ENCODE data around the gene FBLN1.
A peak's percentile ranks its signal among the peaks of the same experiment; 100 is the strongest.
"Not testable (repeated sequence)": the region's sequence is repeated elsewhere in the genome, so short reads cannot be mapped to it uniquely, and the experiment has no call there.

Gene FBLN1

DNA sequence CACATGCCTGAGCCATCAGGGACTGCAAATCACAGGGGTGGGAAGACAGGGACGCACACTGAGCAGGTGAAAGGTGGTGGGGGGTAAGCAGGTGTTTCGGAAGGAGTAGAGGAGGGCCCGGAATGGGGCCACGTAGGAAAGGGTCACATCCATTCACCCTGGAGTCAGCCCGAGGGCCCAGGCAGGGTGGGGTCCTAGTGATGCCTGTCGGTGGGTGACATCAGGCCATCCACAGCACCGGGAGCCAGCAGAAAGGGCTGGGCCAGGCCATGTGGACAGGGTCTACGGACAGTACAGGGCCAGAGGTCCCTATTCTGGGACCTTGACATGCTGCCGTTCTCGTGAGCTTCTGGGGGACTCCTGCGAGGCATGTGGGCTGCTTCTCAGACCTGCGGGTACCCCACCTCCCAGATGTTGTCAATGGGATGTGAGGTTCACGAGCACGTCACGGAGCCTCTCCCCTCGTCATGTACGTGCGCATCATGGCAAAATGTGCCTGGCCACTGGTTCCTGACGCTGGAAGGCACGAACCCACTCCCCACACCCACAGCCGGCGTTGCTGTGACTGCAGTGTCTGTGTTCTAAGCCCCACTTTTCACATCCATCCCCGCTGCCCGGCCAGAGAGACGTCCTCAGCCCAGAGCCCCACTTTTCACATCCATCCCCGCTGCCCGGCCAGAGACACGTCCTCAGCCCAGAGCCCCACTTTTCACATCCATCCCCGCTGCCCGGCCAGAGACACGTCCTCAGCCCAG is 84.1 kb downstream of the FBLN1 start:
- DNase-seq, result no peak

DNA sequence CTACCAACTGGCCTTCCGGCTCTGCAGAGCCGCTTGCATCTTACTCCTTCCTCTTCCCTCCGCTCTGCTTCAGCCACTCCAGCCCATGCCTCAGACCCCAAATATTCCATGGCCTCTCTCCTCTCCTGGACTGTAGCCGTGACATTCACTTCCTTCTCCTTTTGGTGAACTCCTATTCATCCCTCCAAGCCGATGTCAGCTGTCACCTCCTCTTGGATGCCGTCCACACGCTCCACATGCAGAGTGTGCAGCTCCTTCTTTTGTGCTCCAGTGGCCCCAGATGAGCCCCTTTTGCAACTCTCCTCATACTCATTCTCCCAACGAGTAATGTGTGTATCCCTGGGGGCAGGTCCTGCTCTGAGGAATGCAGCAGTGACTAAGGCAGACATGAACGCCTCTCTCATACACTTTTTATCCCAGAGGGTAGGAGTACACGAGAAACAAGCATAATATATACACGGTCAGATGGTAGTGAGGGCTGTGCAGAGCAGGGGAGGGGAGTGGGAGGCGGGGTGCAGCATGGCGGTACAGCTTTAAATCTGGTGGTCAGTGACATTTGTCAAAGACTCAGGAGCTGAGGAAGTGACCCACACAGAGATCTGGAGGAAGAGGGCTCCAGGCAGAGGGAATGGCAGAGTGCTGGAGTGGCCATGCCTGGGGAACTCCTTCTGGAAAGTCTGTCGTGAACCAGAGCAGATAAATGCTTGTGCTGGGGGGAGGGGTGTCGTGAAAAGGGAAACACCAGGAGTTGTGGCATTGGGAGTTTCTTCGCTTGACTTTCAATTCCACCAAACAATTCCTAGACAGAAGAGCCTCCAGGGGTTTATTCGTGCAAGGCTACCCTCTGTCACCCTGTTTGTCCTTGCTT is 85.2 kb downstream of the FBLN1 start:
- peak; percentile 48 for DNase-seq

DNA sequence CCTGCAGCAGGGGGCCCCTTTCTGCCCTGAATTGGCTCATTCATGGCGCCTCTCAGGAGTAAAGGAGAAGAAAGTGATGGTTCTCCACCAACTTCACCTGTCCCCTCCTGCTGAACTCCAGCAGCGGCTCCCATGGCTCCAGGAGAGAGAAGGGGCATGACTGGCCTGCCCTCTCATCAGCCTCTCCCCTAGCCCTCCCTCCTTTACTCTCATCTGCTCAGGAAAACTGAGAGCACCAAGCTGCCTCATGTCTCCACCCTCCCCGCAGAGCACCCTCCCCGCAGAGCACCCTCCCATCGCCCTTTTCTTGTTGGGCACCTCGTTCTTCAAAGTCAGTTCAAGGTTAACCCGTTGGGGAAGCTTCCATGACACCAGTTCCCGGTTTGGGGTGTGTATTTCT is 86.9 kb downstream of the FBLN1 start:
- no peak for DNase-seq

GRCh38 chr22:45590262-45590661 is 87.6 kb downstream of the FBLN1 start:
- no peak for DNase-seq

- DNase-seq, result not testable (repeated sequence)
Observed at GRCh38 chr22:45591633-45592213, 89.0 kb downstream of the FBLN1 start.

- DNase-seq, result no peak
Observed at GRCh38 chr22:45594123-45594941, 91.6 kb downstream of the FBLN1 start.

DNA sequence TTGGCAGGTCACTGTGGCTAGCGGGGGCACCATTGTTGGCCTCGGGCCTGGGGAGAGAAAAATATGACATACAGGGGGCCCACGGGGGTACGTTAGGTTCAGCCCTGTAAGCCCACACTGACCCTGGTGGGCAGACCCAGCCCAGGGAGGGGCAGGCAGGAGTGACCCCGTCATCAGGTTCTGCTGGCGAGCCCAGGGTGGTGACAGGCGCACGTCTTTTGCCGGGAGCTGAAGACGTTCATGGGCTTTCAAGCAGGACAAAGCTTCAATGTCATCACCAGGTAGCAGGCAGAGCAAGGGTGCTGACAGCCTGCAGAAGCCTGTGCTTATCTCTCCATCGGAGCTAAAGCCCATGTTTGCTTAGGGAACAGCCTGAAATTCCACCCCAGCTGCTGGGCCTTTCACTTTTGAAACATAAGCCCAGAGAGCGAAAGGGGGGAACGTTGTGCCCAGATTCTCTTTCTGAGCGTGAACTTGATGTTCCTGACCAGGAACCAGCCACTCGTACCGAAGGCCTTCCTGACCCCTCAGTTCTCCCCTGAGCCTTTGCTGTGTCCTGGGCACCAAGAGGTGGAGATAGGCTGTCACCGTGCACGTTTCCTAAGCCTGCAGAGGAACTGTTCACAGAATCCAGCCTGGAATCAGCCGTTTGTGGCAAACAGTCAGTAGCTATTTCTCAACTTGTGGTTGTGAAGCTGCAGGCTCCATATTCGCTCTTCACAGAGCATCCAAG is 94.9 kb downstream of the FBLN1 start:
- no peak for DNase-seq

- no peak for DNase-seq
Observed at GRCh38 chr22:45598596-45599217, 96.0 kb downstream of the FBLN1 start.

- no peak for DNase-seq
Observed at GRCh38 chr22:45599836-45600577, 97.3 kb downstream of the FBLN1 start.

DNA sequence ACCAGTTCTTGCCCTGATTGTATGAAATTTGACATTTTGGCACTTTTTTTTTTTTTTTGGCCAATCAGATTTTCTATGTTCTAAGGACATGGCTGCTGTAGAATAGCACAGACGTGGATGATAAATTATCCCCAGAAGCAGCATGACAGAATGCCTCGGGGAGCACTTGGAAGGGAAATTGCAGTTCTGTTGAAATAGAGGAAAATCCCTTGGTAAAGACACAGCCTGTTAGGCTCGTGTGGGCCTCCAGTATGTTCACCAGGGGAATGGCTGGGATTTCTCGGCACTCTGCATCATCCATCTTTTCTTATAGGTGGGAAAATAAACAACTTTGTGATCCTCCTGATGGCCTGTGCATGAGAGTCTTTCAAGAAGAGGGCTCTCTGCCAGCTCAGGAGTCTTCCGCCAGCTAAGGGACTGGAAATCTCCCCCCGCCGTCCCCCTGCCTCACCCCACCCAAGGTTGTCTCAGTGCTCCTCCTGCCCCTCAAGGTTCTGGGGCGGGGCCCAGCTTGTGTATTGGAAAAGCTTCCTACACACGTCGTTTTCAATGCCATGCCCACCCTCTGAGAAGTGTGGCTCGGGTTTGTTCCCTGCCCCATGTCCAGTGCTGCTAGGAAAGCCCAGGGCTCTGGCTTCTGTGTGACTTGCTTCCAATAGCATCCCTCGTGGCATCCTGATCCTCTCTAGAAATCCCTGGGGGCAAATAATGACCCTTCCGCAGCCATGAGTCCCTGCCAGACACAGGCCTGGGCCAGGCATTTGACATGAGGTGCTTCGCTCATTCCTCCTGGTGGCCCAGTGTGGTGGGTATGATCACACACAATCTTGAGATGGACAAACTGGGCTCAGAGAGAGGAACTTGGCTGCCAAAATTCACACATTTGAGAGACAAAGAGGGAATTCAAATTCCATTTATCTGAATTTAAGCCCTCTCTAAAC is 98.4 kb downstream of the FBLN1 start:
- peak; percentile 70 for DNase-seq

GRCh38 chr22:45602004-45602733 is 99.5 kb downstream of the FBLN1 start:
- DNase-seq, result no peak

DNA sequence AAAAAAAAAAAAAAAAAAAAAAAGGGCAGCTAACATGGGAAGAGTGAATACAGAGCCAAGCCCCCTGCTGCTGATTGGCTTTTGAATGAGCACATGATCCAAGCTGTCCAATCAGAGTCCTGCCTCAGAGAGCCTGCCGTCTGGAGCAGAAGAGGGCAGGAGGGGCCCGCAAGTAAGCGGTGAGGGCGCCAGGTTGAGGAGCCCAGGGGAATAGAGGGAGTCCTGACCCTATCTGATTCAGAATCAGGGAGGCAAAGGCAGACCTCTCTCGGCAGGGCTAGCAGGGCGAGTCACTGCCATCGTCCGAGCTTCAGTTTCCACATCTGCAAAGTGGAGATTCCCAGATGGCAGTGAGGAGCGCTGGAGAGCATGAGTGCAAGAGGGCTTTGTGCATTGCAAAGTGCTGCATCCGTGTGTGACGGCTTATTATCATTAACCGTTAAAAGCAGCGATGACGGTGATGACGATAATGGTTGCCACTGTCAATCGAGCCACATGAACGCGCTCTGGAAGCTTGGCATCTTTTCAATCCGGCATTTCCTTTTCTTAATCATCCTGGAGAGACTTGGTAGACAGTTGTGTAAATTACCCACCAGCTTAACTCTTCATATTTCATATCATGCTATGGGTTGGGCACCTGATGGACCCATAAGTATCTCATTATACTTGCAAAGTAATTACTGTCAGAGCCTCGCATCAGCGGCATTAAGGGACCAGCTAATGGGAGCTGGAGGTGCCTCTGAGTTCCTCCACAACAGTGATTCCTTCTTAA is 100.3 kb downstream of the FBLN1 start:
- peak; percentile 82 for DNase-seq

DNA sequence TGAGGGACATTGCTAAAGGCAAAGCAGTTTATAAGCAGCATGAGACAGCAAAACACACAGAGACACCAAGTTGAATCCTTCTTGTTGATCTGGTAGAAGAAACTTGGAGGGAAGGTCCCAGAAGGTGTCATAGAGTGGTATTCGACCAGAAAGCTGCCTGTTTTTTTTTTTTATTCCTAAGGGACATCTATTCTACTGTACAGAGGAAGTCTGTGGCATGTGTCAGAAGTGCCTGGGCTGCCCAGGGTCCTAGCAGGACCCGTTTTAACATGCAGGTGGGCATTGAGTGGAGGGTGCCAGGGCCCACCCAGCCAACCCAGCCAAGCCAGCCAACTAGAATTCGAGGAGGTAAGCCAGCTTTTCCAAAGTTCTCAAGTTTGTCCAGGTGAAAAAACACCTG is 100.9 kb downstream of the FBLN1 start:
- DNase-seq, result no peak

- DNase-seq, result not testable (repeated sequence)
Observed at GRCh38 chr22:45608045-45608444, 105.4 kb downstream of the FBLN1 start.

GRCh38 chr22:45608763-45609180 is 106.1 kb downstream of the FBLN1 start:
- peak; percentile 79 for DNase-seq

DNA sequence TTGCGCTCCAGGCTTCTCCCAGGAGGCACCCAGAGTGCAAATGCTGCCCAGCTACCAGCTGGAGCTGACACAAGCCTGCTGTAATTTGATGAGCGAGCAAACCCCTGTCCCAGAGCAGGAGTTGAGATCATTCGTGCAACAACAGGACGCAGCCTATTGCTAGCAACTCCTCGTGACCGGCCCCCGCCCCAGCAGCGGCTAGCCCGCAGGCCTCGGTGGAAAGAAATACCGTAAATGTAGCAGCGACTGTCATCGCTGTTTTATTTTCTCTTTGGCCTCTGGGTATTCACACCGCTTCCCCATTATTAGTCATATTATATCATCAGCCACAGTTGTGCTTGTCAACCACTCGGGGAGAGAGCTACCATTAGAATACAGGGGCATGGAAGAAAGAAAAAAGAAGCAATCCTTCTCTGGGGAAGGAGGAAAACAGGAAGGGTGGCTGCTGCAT is 109.8 kb downstream of the FBLN1 start:
- peak; percentile 68 for DNase-seq

- no peak for DNase-seq
Observed at GRCh38 chr22:45612940-45613339, 110.3 kb downstream of the FBLN1 start.

- no peak for DNase-seq
Observed at GRCh38 chr22:45615364-45615763, 112.7 kb downstream of the FBLN1 start.

Data from fibroblast of upper back skin (primary cell).